GM12878 (cell line): ENCODE measurements around the gene ABHD15. TPM values are rescaled to one million over a fixed set of nuclear protein-coding genes. Genes with fewer than 3 reads are reported as not detected.

Experiments used
- ATAC-seq: fragments of 200-7000 bp; cut with Tn5 transposase; 3 replicates; pipeline ENCODE4 v1.9.1; 2020; ENCODE audit warnings: mild to moderate bottlenecking, moderate library complexity
- BruUV-seq: library from RNA; stranded (reverse); fragments of 400-500 nt; replicated peaks from 2 replicates; lab custom pipeline; 2021; lab: Mats Ljungman, UMichigan
- CTCF ChIA-PET: fragments of 300-600 bp; sonication (Branson Sonifier 250); formaldehyde crosslinking; extraction: SDS; loops from one replicate; lab custom pipeline; 2021; ENCODE audit warnings: inconsistent platforms; lab: Yijun Ruan, JAX
- POLR2A ChIA-PET: fragments of 350-600 bp; formaldehyde crosslinking; extraction: SDS; loops from one replicate; lab custom pipeline; 2021; ENCODE audit warnings: inconsistent platforms; lab: Charles Lee
- RAD21 ChIA-PET: fragments of 300-600 bp; sonication (Branson Sonifier 250); formaldehyde crosslinking; loops from one replicate; lab custom pipeline; 2023; ENCODE audit warnings: antibody characterized with exemption; ENCODE audit not compliant: unreplicated experiment; lab: Charles Lee
- SMC1A ChIA-PET: fragments of 300-600 bp; sonication (Branson Sonifier 250); formaldehyde crosslinking; loops from one replicate; lab custom pipeline; 2023; ENCODE audit not compliant: unreplicated experiment, uncharacterized antibody; lab: Charles Lee
- DNase-seq: peaks from one replicate; pipeline ENCODE4 v3.0.0-alpha.2; 2011; ENCODE audit warnings: low read depth, low spot score
- FAIRE-seq: peaks from 3 replicates; lab custom pipeline; 2011; peaks lifted over from hg19 to GRCh38; lab: Jason Lieb, UNC
- H2AFZ ChIP-seq: 2 replicates; pipeline ENCODE4 v1.6.0; 2011; ENCODE audit warnings: low read depth, low read length, control low read depth; ENCODE audit not compliant: control insufficient read depth
- H3K27ac ChIP-seq: 2 replicates; pipeline ENCODE4 v1.5.1; 2011; ENCODE audit warnings: control low read depth; ENCODE audit not compliant: control insufficient read depth, insufficient read depth
- H3K27me3 ChIP-seq, 2 experiments: replicated peaks in 1 of 2; 2 replicates each; pipeline versions ENCODE4 v1.6.0 to v1.6.1; 2011; ENCODE audit warnings: low read length in 1 of 2; ENCODE audit not compliant: control insufficient read depth in 2 of 2, insufficient read depth in 2 of 2
- H3K36me3 ChIP-seq, 2 experiments: 2 replicates each; pipeline ENCODE4 v1.5.1; 2011; ENCODE audit warnings: low read length in 1 of 2; ENCODE audit not compliant: control insufficient read depth in 2 of 2, insufficient read depth in 2 of 2
- H3K4me1 ChIP-seq: 2 replicates; pipeline ENCODE4 v1.6.1; 2011; ENCODE audit warnings: mild to moderate bottlenecking, low read length, moderate library complexity, mixed read lengths; ENCODE audit not compliant: control insufficient read depth, insufficient read depth
- H3K4me2 ChIP-seq: 2 replicates; pipeline ENCODE4 v1.6.0; 2011; ENCODE audit warnings: control low read depth; ENCODE audit not compliant: control insufficient read depth, insufficient read depth
- H3K4me3 ChIP-seq: fragments of 200-600 bp; sonication (generic); 2 replicates; pipeline ENCODE4 v1.5.1; 2016
- H3K79me2 ChIP-seq: 2 replicates; pipeline ENCODE4 v1.6.0; 2011; ENCODE audit warnings: low read length; ENCODE audit not compliant: control insufficient read depth, insufficient read depth
- H3K9ac ChIP-seq: 2 replicates; pipeline ENCODE4 v1.8.0; 2011; ENCODE audit warnings: low read length, control low read depth, mixed read lengths; ENCODE audit not compliant: control insufficient read depth, insufficient read depth
- H3K9me3 ChIP-seq: replicated peaks from 3 replicates; pipeline ENCODE4 v1.5.1; 2011; ENCODE audit warnings: mild to moderate bottlenecking, low read length; ENCODE audit not compliant: control insufficient read depth, insufficient read depth
- H4K20me1 ChIP-seq: 2 replicates; pipeline ENCODE4 v1.6.0; 2011; ENCODE audit not compliant: control insufficient read depth, insufficient read depth
- BACH1 ChIP-seq: fragments of 450-650 bp; IDR thresholded peaks from 2 replicates; pipeline ENCODE4 v1.6.1; 2017; ENCODE audit warnings: mild to moderate bottlenecking, borderline replicate concordance
- CBFB ChIP-seq: IDR thresholded peaks from 2 replicates; pipeline ENCODE4 v1.6.1; 2016; ENCODE audit warnings: antibody characterized with exemption, low read depth
- CBX3 ChIP-seq: fragments of 200-600 bp; sonication (generic); IDR thresholded peaks from 2 replicates; pipeline ENCODE4 v1.6.1; 2016; ENCODE audit warnings: low read depth, borderline replicate concordance
- CREB1 ChIP-seq: IDR thresholded peaks from 2 replicates; pipeline ENCODE4 v1.6.1; 2012; ENCODE audit warnings: low read depth, mild to moderate bottlenecking, inconsistent platforms
- CREM ChIP-seq: IDR thresholded peaks from 2 replicates; pipeline ENCODE4 v1.6.1; 2014; ENCODE audit warnings: antibody characterized with exemption, low read depth
- EGR1 ChIP-seq, 2 experiments: IDR thresholded peaks; 1 replicate in 1 of 2; 2 replicates in 1 of 2; pipeline ENCODE4 v1.6.1; 2011 to 2012; ENCODE audit warnings: low read depth in 2 of 2, low read length in 2 of 2, borderline replicate concordance in 1 of 2, mild to moderate bottlenecking in 1 of 2, moderate library complexity in 1 of 2
- EP300 ChIP-seq, 2 experiments: fragments of 150-350 bp in 1 of 2; IDR thresholded peaks; 2 replicates each; pipeline ENCODE4 v1.6.1; 2011 to 2012; ENCODE audit warnings: low read depth in 2 of 2, low read length in 2 of 2, borderline replicate concordance in 1 of 2, improper control_type of control experiment in 1 of 2, inconsistent platforms in 1 of 2; ENCODE audit not compliant: control insufficient read depth in 1 of 2
- HDAC2 ChIP-seq: fragments of 200-600 bp; sonication (generic); IDR thresholded peaks from 2 replicates; pipeline ENCODE4 v1.6.1; 2017
- IRF4 ChIP-seq: IDR thresholded peaks from 2 replicates; pipeline ENCODE4 v1.6.1; 2011; ENCODE audit warnings: low read depth, low read length
- NBN ChIP-seq: fragments of 450-650 bp; IDR thresholded peaks from 2 replicates; pipeline ENCODE4 v1.6.1; 2016
- NFYA ChIP-seq: IDR thresholded peaks from 2 replicates; pipeline ENCODE4 v1.6.1; 2011; ENCODE audit warnings: low read depth, mild to moderate bottlenecking, low read length, improper control_type of control experiment, borderline replicate concordance
- RAD51 ChIP-seq: fragments of 450-650 bp; IDR thresholded peaks from 2 replicates; pipeline ENCODE4 v1.6.1; 2016; ENCODE audit warnings: moderate library complexity, mild to moderate bottlenecking, inconsistent platforms
- RB1 ChIP-seq: fragments of 450-650 bp; formaldehyde crosslinking; IDR thresholded peaks from 2 replicates; pipeline ENCODE4 v1.6.1; 2017; ENCODE audit warnings: mild to moderate bottlenecking, borderline replicate concordance
- SMARCA5 ChIP-seq: fragments of 450-650 bp; IDR thresholded peaks from 2 replicates; pipeline ENCODE4 v1.6.1; 2017; ENCODE audit warnings: mild to moderate bottlenecking
- TAF1 ChIP-seq: IDR thresholded peaks from 2 replicates; pipeline ENCODE4 v1.6.1; 2011; ENCODE audit warnings: mild to moderate bottlenecking, low read depth, low read length, borderline replicate concordance
- TCF12 ChIP-seq: IDR thresholded peaks from 2 replicates; pipeline ENCODE4 v1.6.1; 2011; ENCODE audit warnings: low read depth, mild to moderate bottlenecking, low read length
- ZNF384 ChIP-seq: IDR thresholded peaks from 2 replicates; pipeline ENCODE4 v1.6.1; 2012; ENCODE audit warnings: low read depth, mild to moderate bottlenecking, low read length, improper control_type of control experiment, borderline replicate concordance
- ZZZ3 ChIP-seq: IDR thresholded peaks from 2 replicates; pipeline ENCODE4 v1.6.1; 2011; ENCODE audit warnings: low read depth; ENCODE audit not compliant: control insufficient read depth, insufficient read length
- WGBS: methylation state at CpG from one replicate; pipeline ENCODE4 v1.1.6; 2016; ENCODE audit warnings: low lambda C conversion rate; ENCODE audit not compliant: insufficient replicate concordance, insufficient coverage; ENCODE audit errors: missing lambda C conversion rate; 5-methylcytosine and 5-hydroxymethylcytosine counted together
- in situ Hi-C: fragments of 300-500 bp; cut with MboI; formaldehyde crosslinking; loops from 9 replicates; pipeline ENCODE4 v1.14.3; 2018; ENCODE audit warnings: mixed read lengths
- intact Hi-C: fragments of 100-400 bp; cut with micrococcal nuclease; formaldehyde crosslinking; loops from one replicate; pipeline ENCODE4 v1.14.2; 2022; ENCODE audit not compliant: unreplicated experiment
- polyA plus RNA-seq, 11 experiments: library from polyadenylated mRNA; depleted of rRNA in 4 of 11; unstranded in 6 of 11; stranded (reverse) in 5 of 11; fragments of >200 nt; fragmentation: Nextera tagmentation in 4 of 11; fragmentation: Illumina TruSeq in 1 of 11; extraction: Ambion mirVana in 4 of 11; extraction: Trizol in 1 of 11; gene quantifications; 1 replicate in 1 of 11; 2 replicates in 10 of 11; pipeline versions ENCODE4 v1.2.1 to v1.2.3, GENCODE V29; 2011 to 2016; ENCODE audit warnings: inconsistent platforms in 2 of 11, missing spikeins in 2 of 11, low read depth in 1 of 11
- total RNA-seq, 4 experiments: library from RNA; depleted of rRNA in 3 of 4; stranded (reverse); fragments of >200 nt in 3 of 4; fragmentation: Illumina TruSeq in 1 of 4; extraction: Trizol in 1 of 4; gene quantifications; 2 replicates each; pipeline versions ENCODE4 v1.2.1 to v1.2.3, GENCODE V29; 2013 to 2021
- TF ChIP-seq, protein P1 (sequence below): IDR thresholded peaks from 2 replicates; pipeline ENCODE4 v1.6.1; 2012; ENCODE audit warnings: low read length, inconsistent platforms
- TF ChIP-seq, protein P2 (sequence below): fragments of 450-650 bp; IDR thresholded peaks from 2 replicates; pipeline ENCODE4 v1.6.1; 2018; ENCODE audit warnings: mild to moderate bottlenecking, low read depth, moderate library complexity; ENCODE audit not compliant: partially characterized antibody

The ABHD15 gene
- total and polyA plus RNA-seq, 10 of the 15 experiments (the other 5 are each of a cell fraction or from before 2014, with no cell fraction given) = 2.1 to 9.2 (median 4.9) TPM

DNA sequence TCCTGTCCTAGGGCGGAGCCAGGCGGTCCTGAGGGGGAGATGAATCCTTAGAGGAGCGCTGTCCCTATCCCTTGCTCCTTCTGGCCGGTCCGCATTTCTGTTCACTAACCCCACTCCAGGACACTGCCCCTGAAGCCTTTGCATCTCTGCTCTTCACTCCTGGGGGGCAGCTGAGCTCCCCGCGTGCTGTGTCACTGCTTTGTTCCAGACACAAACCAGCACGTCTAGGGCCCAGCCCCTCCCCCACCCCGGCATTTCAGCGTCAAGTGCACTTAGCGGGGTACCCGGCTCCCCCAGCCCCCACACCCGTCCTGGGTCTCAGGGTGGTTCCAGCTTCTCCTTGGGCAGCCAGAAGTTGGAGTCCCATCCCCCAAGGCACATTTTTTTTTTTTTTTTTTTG, 47.0 kb upstream of the ABHD15 start:
- ChIA-PET POLR2A (interaction anchor here (0.6 to 1.5 kb wide), 3 partner anchors 21 to 54 kb away, joined by 3 to 5 read pairs (median 4); partner anchors contain the start of gene ANKRD13B), CTCF (interaction anchor here (0.5 to 7.1 kb wide), 15 partner anchors 8 to 314 kb away, joined by 3 to 82 read pairs (median 4); partner anchors contain the start of gene ANKRD13B), SMC1A (interaction anchor here (0.8 to 1.4 kb wide), 2 partner anchors 30 to 33 kb away, joined by 3 read pairs; no protein-coding TSS in a partner anchor), RAD21 (interaction anchor here (0.9 to 3.1 kb wide), 8 partner anchors 19 to 243 kb away, joined by 3 to 20 read pairs (median 4); partner anchors contain the start of gene ANKRD13B)
- TF ChIP-seq EP300 (IDR thresholded peaks at IDR 0.05; ENCODE audit: borderline replicate concordance in 1 of 2, control insufficient read depth in 1 of 2, low read depth in 2 of 2, low read length in 2 of 2) (no peak), HDAC2 (no peak), RB1 (no peak), NBN (no peak), NFYA (no peak), ZZZ3 (no peak), EGR1 (IDR thresholded peaks at IDR 0.05; ENCODE audit: borderline replicate concordance in 1 of 2, low read depth in 2 of 2, low read length in 2 of 2) (no peak), CBFB (no peak), RAD51 (no peak), TAF1 (no peak), TCF12 (no peak), CBX3 (no peak), SMARCA5 (no peak), ZNF384 (no peak), BACH1 (no peak), IRF4 (no peak), CREB1 (no peak), CREM (no peak)
- TF ChIP-seq, protein P1, sequence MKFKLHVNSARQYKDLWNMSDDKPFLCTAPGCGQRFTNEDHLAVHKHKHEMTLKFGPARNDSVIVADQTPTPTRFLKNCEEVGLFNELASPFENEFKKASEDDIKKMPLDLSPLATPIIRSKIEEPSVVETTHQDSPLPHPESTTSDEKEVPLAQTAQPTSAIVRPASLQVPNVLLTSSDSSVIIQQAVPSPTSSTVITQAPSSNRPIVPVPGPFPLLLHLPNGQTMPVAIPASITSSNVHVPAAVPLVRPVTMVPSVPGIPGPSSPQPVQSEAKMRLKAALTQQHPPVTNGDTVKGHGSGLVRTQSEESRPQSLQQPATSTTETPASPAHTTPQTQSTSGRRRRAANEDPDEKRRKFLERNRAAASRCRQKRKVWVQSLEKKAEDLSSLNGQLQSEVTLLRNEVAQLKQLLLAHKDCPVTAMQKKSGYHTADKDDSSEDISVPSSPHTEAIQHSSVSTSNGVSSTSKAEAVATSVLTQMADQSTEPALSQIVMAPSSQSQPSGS = no peak
- TF ChIP-seq, protein P2, sequence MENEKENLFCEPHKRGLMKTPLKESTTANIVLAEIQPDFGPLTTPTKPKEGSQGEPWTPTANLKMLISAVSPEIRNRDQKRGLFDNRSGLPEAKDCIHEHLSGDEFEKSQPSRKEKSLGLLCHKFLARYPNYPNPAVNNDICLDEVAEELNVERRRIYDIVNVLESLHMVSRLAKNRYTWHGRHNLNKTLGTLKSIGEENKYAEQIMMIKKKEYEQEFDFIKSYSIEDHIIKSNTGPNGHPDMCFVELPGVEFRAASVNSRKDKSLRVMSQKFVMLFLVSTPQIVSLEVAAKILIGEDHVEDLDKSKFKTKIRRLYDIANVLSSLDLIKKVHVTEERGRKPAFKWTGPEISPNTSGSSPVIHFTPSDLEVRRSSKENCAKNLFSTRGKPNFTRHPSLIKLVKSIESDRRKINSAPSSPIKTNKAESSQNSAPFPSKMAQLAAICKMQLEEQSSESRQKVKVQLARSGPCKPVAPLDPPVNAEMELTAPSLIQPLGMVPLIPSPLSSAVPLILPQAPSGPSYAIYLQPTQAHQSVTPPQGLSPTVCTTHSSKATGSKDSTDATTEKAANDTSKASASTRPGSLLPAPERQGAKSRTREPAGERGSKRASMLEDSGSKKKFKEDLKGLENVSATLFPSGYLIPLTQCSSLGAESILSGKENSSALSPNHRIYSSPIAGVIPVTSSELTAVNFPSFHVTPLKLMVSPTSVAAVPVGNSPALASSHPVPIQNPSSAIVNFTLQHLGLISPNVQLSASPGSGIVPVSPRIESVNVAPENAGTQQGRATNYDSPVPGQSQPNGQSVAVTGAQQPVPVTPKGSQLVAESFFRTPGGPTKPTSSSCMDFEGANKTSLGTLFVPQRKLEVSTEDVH = no peak
- Histone ChIP-seq H3K27ac (no peak overlapping the region), H3K9me3 (no peaks in the 10 kb centered on the region; the same call in 2 of the 3 replicates), H3K4me1 (peaks cover 38% of the 10 kb centered on the region), H3K79me2 (no peaks in the 10 kb centered on the region), H3K27me3 (peaks cover 4 to 6% of the 10 kb centered on the region in 2 experiments; a peak in 3 of 4 replicates), H3K9ac (no peak overlapping the region), H2AFZ (peak overlapping the region; percentile 13), H4K20me1 (no peaks in the 10 kb centered on the region; the same call in 1 of the 2 replicates), H3K4me2 (peak overlapping the region; percentile 53), H3K4me3 (peak overlapping the region; percentile 30; the same call in 1 of the 2 replicates), H3K36me3 (no peaks in the 10 kb centered on the region)
- no TSS peak for BruUV-seq
- no peak for ATAC-seq
- intact Hi-C loops (loop anchor here (1.0 to 10.0 kb wide), 3 partner anchors 34 to 321 kb away; partner anchors contain the start of gene SSH2), in situ Hi-C loops (no loop called here)
- WGBS = 25% methylated on average over 13 of the region's 13 CpGs
- no peak for FAIRE-seq
- DNase-seq = no peak
